HG03442 (cell line): ENCODE measurements around the gene TMEM129.

ENCODE experiments used
- ATAC-seq: cut with Tn5 transposase; IDR thresholded peaks from one replicate; pipeline ENCODE4 v1.9.1; 2021; ENCODE audit warnings: mild to moderate bottlenecking, moderate library complexity; ENCODE audit not compliant: unreplicated experiment

Gene TMEM129

DNA sequence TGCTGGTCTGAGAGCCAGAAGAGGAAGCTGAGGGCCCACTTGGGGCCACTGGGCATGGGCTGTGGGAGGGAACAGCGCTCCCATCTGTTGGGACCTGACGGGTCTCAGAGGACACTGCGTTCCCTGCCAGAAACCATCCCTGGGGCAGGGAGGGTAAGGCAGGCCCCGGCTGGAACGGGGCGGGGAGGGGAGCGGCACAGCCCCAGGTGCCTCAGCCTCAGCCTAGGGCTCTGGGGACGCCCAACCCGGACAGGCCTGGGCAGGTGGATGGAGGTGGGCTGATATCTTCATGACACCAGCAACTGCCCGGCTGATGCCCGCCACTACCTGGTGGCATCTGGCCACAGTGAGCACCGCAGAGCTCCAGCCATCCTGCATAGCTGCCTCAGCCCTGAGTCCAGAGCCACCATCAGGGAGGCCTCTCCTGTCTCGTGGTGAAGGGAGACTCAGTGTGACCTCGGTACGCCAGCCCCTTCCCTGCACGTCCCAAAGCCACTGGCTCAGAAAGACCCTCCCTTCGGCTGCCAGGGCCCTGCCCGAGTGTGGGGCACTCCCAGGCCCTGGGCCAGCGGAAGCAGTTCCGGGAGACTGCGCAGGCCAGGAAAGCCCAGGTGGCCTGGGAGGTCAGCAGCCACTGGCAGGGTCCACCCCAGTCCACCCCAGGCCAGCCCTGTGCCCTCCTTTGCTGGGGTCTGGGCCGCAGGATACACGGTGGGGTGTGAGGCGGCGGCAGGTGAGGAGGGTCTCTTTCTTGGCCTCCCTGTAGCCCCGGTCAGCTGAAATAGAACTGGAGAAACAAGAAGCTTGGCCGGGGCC lies 37.4 kb upstream of the TMEM129 start:
- ATAC-seq = no peak

- no peak for ATAC-seq
Measured at GRCh38 chr4:1757836-1758235, 36.7 kb upstream of the TMEM129 start.

- ATAC-seq = no peak
Measured at GRCh38 chr4:1756893-1757779, 36.0 kb upstream of the TMEM129 start.

GRCh38 chr4:1756079-1756478 lies 35.0 kb upstream of the TMEM129 start:
- no peak for ATAC-seq

DNA sequence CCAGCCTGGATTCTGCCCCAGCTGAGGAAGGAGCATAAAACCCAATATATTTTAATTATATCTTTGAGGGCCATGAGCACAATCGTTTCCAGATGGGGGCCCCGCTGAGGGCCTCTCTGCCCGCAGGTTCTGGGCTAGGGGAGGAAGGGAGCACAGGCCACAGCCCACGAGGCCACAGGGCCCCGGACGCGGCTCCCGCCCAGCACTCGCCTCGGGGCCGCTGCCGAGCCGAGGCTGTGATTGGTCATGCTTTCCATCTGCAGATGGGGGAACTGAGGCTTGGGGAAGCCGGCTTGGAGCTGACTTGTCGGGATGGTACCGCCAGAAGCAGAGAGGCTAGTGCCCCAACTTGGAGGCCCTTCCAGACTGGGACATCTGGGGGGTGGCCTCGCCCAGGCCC lies 34.2 kb upstream of the TMEM129 start:
- ATAC-seq = no peak

GRCh38 chr4:1754336-1754735 lies 33.2 kb upstream of the TMEM129 start:
- no peak for ATAC-seq

DNA sequence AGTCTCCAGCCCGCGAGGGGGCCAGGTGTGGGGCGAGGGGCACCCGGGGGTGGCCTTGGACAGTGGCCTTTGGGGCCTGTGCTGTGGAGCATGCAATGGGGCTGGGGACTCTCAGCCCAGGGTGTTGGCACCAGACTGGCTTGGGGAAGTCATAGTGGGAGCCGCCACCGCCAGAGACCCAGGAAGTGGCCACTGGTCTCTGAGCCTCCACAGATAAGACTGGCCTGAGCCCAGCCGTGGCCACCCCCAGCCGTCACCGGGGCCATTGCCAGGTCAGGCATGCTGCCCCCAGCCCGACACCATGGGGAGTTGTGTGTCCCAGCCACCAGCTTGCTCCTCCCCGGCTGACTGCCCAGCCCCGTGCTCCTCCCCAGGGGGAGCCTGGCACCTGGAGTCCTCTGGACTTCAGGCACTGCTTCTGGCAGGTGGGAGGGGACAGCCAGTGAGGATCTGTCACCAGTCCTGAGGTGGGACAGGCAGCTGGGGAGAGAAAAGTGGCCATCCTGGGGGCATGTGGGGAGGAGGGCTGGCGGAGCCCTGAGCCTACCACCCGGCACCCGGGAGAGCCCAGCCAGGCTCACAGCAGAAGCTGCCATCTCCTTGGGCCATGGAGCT lies 32.7 kb upstream of the TMEM129 start:
- ATAC-seq = no peak

DNA sequence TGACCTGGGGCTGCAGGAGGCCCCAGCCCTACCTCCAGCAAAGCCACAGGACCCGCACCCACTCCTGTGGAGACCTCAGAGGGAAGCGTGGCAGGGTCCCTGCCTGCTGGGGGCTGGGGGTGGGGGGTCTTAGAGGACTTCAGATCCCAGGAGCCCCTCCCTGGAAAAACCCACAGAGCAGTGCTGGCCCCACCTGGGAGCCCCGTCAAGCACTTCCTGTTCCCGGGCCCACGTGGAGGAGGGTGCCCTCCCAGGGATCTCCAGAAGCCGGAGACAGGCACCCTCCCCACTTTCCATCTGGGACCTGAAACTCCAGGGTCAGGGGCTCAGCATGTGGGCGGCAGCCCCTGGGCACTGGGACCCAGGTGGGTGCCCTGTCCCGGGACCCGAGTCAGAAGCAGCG lies 32.2 kb upstream of the TMEM129 start:
- ATAC-seq = no peak

DNA sequence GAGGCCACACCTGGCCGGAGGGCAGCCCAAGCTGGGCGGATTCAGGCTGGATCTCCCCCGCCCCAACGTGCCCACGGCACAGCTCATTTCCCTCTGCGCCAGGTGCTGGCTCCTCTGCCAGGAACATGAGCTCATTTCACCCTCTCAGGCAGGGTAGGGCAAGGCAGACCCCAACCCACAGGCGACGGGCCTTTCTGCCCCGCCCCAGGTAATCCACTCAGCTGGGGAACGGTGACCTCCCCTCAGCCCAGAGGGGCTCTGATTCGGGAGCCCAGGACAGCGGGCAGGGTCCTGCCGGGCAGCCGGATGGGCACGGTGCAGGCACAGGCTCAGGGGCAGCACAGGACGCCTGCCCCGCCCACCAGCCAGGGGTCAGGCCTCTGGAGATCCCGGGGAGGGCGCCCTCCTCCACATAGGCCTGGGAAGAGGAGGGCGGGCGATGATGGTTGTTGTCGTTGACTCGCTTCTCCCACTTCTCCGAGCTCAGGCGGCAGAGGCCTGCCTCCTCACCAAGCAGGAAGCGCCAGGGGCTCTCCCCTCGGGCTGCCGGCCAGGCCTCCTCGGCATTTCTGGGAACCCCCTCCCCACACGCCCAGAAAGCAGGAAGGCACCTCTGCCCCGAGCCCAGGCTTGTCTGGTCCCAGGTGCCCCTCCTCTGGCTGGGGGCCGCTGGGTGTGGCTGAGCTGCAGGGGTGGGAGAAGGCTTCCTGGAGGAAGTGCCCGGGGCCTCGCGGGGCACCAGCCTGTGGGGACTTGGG lies 31.3 kb upstream of the TMEM129 start:
- ATAC-seq = no peak

GRCh38 chr4:1751919-1752283 lies 30.8 kb upstream of the TMEM129 start:
- no peak for ATAC-seq

DNA sequence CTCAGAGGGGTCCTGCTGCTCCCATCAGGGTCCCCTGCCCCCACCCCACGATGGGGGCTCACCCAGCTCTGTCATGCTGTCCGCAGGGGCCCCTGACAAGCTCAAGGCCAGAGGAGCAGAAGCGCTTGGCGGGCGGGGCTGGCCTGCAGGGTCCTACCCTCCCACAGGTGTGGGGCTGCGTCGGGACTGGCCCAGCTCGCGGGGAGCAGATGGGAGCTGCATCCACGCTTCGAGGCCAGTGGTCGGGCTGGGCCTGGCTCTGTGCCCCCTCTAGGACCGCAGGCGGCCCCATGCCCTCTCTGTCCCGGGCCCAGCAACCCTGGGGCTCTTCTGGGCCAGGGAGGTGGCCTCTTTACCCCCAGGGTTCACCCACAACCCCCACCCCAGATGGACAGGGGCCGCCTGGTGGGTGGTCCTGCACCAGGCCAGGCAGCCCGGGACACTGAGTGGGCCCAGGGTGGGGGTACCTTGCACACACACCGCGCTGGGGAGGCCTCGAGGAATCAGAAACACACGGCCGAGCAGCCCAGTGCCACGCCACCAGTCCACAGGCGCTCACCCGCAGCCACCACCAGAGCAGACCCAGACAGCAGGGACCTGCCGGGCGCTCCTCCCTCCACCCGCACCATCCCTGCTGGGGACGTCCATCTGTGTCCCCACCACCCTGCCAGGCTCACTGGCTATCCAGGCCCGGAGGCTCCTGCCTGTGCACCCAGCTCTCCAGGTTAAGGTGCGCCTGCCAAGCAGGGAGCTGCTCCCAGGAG lies 30.2 kb upstream of the TMEM129 start:
- no peak for ATAC-seq

DNA sequence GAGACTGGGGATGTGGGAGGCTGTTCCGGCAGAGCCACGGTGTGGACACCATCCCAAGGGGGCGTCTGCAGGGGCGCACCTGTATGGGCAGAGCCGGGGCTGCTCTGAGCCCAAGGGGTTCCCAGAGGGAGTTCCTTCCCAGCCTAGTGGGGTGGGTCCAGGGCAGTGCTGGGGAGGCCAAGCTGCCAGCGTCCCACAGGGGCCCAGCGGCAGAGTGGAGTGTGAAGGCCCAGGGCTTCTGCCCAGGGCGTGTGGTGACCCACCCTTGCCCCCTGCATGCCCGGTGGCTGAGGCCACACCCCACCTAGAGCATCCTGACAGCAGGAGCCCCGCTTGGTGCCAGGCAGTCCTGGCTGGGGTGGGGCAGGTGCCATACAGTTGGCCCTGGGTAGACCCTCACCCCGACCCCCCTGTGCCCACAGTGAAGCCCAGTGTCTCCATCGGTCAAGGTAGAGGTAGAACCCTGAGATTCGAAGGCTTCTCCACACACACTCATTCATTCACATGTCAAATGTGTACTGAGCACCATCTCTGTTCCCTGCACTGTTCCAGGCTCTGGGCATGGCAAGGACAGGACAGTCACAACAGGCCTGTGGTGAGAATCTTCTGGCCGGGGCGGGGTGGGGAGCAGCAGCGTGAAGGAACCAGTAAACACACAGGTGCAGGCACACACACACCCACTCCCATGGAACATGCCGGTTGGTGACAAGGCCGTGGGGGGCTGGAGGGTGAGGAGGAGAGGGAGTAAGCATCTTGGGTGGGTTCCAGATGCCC lies 29.4 kb upstream of the TMEM129 start:
- ATAC-seq = no peak

DNA sequence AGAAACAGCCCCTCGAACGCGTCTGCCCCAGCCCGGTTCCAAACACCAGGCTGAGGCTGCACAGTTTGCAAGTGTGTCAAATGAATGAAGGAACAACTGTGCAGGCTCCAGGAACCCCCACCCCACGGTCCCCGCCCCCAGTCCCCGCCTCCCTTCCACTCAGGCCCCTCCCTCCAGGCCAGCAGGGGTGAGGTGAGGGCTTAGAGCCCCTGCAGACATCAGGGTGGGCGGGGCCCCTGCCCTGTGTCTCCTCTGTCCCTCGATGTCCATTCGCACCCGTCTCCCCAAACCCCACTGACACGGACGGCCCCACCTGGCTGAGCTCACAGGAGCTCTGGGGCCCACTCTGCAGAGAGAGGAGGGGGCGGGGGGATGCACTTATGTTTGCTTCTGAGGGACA lies 28.7 kb upstream of the TMEM129 start:
- no peak for ATAC-seq

GRCh38 chr4:1749370-1749769 lies 28.2 kb upstream of the TMEM129 start:
- ATAC-seq = no peak

DNA sequence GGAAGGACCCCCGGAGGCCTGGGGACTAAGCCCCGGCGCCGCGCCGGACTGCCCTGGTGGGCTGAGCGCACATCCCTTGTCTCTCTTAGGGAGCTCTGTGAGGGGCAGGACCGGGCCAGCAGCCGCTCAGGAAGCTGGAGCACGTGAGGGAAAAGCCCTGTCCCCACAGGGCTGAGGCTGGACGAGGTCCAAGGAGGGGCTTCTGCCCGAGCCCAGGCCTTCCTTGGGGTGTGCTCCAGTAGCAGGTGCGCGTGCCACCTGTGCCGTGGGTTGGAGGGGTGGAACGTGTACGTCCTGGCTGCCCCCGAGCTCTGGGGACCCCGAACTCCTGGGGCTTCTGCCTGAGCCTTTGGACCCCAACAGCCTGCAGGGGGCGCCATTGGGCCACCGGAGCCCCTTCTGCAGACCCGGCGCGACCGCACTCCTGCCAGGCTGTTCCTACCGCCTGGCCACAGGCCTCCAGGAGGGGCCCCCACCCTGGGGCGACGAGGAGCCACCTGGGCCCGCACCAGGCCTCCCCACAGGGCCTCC lies 27.4 kb upstream of the TMEM129 start:
- no peak for ATAC-seq

- ATAC-seq = no peak
Measured at GRCh38 chr4:1747603-1747967, 26.5 kb upstream of the TMEM129 start.

DNA sequence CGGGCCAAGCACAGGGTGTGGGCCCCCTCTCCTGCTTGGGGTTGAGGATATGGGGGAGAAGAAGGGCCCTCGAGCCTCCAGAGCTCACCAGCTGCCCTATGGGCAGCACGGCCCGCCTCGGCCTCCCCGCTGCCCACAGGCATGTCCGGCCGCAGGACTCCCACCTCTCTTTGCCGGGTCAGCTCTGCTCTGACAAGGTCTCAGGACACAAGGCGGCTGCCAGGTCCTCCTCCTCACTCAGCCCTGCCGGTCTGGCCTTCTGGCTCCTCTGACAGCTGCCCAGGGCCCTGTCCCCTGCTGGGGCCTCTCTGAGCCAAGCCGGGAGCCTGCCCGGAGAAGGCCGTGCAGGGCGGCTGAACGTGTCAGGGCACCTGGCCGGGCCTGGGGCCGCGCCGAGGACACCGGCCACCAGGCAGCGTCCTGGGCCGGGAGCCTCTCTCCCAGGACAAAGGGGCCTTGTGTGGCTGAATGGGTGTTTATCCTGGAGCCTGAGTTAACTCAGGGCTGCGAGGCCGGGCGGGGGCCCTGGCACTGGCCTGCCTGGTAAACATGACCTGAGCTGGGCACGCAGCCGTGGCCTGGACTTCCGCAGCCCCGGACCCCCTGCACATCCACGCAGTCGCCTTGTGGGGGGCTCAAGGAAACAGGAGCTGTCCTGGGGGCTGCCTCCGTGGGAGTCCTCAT lies 25.9 kb upstream of the TMEM129 start:
- no peak for ATAC-seq

DNA sequence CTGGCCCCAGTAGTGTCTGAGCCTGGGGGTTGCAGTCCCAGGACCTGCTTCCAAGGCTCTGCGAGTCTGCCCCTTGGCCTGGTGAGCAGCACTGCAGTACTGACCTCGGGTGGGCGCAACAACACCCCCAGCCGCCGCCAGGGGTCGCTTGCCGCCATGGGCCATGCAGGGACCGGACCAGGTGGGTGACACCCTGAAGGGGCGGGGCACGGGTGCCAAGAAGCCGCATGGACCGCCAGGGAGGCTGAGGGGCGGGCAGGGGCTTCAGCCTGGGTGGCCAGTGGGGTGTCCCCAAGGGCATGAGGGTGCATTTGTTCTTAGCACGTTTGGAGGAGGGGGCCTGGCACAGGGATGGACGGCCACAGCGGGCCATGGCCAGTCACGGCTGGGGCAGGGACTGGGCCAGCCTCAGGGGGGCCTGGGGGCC lies 25.2 kb upstream of the TMEM129 start:
- ATAC-seq = no peak

DNA sequence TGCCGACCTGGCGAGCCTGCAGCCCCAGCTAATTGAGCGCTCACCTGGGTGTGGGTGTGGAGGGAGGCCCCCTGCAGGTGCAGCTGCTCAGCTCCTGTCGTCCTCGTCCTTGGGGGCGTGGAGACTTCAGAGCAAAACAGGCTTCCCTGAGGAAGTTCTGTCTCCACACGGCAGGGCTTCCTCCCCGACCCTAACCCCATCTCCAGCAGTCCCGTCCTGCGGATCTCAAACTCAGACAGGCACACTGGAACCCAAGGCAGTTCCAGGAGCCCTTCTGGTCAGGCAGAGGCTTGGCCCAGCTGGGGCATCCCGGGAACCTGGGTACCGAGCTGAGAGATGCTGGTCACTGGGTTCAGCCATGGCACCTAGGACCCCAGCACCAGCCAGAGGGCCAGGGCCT lies 24.6 kb upstream of the TMEM129 start:
- no peak for ATAC-seq
